GM23248 (cell line): ENCODE data around the gene ASPHD2. TPM values are rescaled to one million over a fixed set of nuclear protein-coding genes. Genes with fewer than 3 reads are reported as not detected.
A peak's percentile ranks its signal among the peaks of the same experiment; 100 is the strongest.

Experiments
- DNase-seq: peaks from one replicate; pipeline ENCODE4 v3.0.0-alpha.2; 2015
- H2AFZ ChIP-seq: fragments of 200-600 bp; sonication (generic); 2 replicates; pipeline ENCODE4 v1.6.1; 2016; ENCODE audit warnings: antibody characterized with exemption
- H3F3A ChIP-seq: fragments of 200-600 bp; sonication (generic); 2 replicates; pipeline ENCODE4 v1.6.1; 2016; ENCODE audit warnings: mild to moderate bottlenecking, antibody characterized with exemption, mixed run types; ENCODE audit not compliant: insufficient read depth
- H3K27ac ChIP-seq: fragments of 200-600 bp; sonication (generic); 2 replicates; pipeline ENCODE4 v1.5.1; 2016; ENCODE audit warnings: mild to moderate bottlenecking
- H3K27me3 ChIP-seq: fragments of 200-600 bp; sonication (generic); replicated peaks from 2 replicates; pipeline ENCODE4 v1.6.1; 2016; ENCODE audit warnings: mild to moderate bottlenecking; ENCODE audit not compliant: insufficient read depth
- H3K36me3 ChIP-seq: fragments of 200-600 bp; sonication (generic); 2 replicates; pipeline ENCODE4 v1.6.1; 2016; ENCODE audit warnings: low read depth, mild to moderate bottlenecking
- H3K4me1 ChIP-seq: fragments of 200-600 bp; sonication (generic); 2 replicates; pipeline ENCODE4 v1.6.1; 2016; ENCODE audit warnings: mild to moderate bottlenecking; ENCODE audit not compliant: insufficient read depth
- H3K4me2 ChIP-seq: fragments of 200-600 bp; sonication (generic); one replicate; pipeline ENCODE4 v1.6.1; 2016; ENCODE audit warnings: mild to moderate bottlenecking; ENCODE audit not compliant: unreplicated experiment
- H3K4me3 ChIP-seq: fragments of 200-600 bp; sonication (generic); 2 replicates; pipeline ENCODE4 v1.5.1; 2016; ENCODE audit warnings: mild to moderate bottlenecking
- H3K79me2 ChIP-seq: fragments of 200-600 bp; sonication (generic); 2 replicates; pipeline ENCODE4 v1.6.1; 2016; ENCODE audit warnings: mild to moderate bottlenecking; ENCODE audit not compliant: insufficient read depth
- H3K9ac ChIP-seq: fragments of 200-600 bp; sonication (generic); 2 replicates; pipeline ENCODE4 v1.6.1; 2016; ENCODE audit warnings: mild to moderate bottlenecking
- H3K9me2 ChIP-seq: fragments of 200-600 bp; sonication (generic); 2 replicates; pipeline ENCODE4 v1.6.1; 2016; ENCODE audit warnings: mixed run types, mild to moderate bottlenecking, moderate library complexity; ENCODE audit not compliant: insufficient read depth
- H3K9me3 ChIP-seq: fragments of 200-600 bp; sonication (generic); one replicate; pipeline ENCODE4 v1.6.1; 2017; ENCODE audit warnings: low read depth
- H4K20me1 ChIP-seq: fragments of 200-600 bp; sonication (generic); 2 replicates; pipeline ENCODE4 v1.6.0; 2016; ENCODE audit not compliant: insufficient read depth
- EZH2 ChIP-seq: fragments of 200-600 bp; sonication (generic); IDR thresholded peaks from 2 replicates; pipeline ENCODE4 v1.6.1; 2018; ENCODE audit warnings: antibody characterized with exemption, mild to moderate bottlenecking; ENCODE audit not compliant: insufficient read depth, poor library complexity, severe bottlenecking
- EZH2phosphoT487 ChIP-seq: fragments of 200-600 bp; sonication (generic); IDR thresholded peaks from 2 replicates; pipeline ENCODE4 v1.6.1; 2018; ENCODE audit warnings: antibody characterized with exemption, moderate library complexity, mild to moderate bottlenecking, low read depth; ENCODE audit not compliant: insufficient read depth
- WGBS, 2 experiments: methylation state at CpG; one replicate each; pipeline ENCODE4 v1.1.6; 2015 to 2017; ENCODE audit warnings: low lambda C conversion rate in 2 of 2, low coverage in 1 of 2; ENCODE audit errors: missing lambda C conversion rate in 2 of 2; 5-methylcytosine and 5-hydroxymethylcytosine counted together
- in situ Hi-C: fragments of 300-500 bp; cut with MboI; formaldehyde crosslinking; loops from 2 replicates; pipeline ENCODE4 v1.15.0; 2020
- polyA plus RNA-seq: library from polyadenylated mRNA; unstranded; fragments of >200 nt; fragmentation: Nextera tagmentation; extraction: Ambion mirVana; gene quantifications from 2 replicates; pipeline ENCODE4 v1.2.1, GENCODE V29; 2016
- total RNA-seq: library from RNA; depleted of rRNA; stranded (reverse); fragments of >200 nt; shearing (Covaris generic); gene quantifications from 2 replicates; pipeline ENCODE4 v1.2.3, GENCODE V29; 2014

The ASPHD2 gene
- total and polyA plus RNA-seq, 2 experiments from 2014 or later, result 0.73 to 1.8 TPM

DNA sequence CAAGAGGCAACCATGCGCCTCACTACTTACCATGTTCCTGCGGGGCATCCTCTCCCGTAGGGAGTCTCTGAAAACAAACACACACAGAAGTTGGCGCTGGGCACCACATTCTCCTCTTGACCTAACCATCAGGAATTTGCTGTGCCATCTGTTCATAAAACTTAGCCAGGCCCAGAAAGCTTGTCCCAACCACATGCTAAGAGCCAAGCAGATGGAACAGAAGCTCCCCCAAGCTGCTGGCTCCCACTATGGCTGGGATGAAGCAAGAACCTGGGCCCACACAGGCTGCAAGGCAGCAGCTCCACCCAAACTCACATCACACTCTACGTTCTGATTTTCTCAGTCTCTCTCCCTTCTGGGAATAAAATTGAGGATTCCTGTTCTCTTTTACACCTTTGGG is 37.1 kb downstream of the ASPHD2 start:
- Histone ChIP-seq H3K9ac (no peak overlapping the region), H3K36me3 (peaks cover 17% of the 10 kb centered on the region), H3F3A (peaks cover 11% of the 10 kb centered on the region), H3K27me3 (no peaks in the 10 kb centered on the region), H3K4me1 (peaks cover 9% of the 10 kb centered on the region), H2AFZ (no peak overlapping the region), H3K4me3 (no peak overlapping the region), H3K4me2 (no peak overlapping the region), H3K79me2 (no peaks in the 10 kb centered on the region), H4K20me1 (no peaks in the 10 kb centered on the region), H3K9me3 (no peaks in the 10 kb centered on the region), H3K27ac (no peak overlapping the region), H3K9me2 (no peaks in the 10 kb centered on the region)
- WGBS, 2 experiments, result 71 to 81% methylated on average over 5 of the region's 5 CpGs
- TF ChIP-seq EZH2phosphoT487 (no peak), EZH2 (no peak)
- DNase-seq, result peak; percentile 29
- in situ Hi-C loops, result no loop called here

GRCh38 chr22:26470807-26471206 is 41.7 kb downstream of the ASPHD2 start:
- H3K9me2 ChIP-seq, result no peaks in the 10 kb centered on the region
- peaks cover 16% of the 10 kb centered on the region for H3K4me1 ChIP-seq
- no peaks in the 10 kb centered on the region for H4K20me1 ChIP-seq
- H3K4me2 ChIP-seq, result peak overlapping the region; percentile 70
- H3K36me3 ChIP-seq, result peaks cover 22% of the 10 kb centered on the region
- H3F3A ChIP-seq, result peaks cover 23% of the 10 kb centered on the region
- TF ChIP-seq EZH2phosphoT487, result no peak
- no peak for TF ChIP-seq EZH2
- DNase-seq, result no peak
- in situ Hi-C loops, result no loop called here
- H3K9me3 ChIP-seq, result no peaks in the 10 kb centered on the region
- H3K79me2 ChIP-seq, result 0 out of 2 replicates have a peak, but pooled peaks cover 7% of the 10 kb centered on the region
- H3K9ac ChIP-seq, result 0 out of 2 replicates have a peak overlapping the region, but pooled peaks have one; percentile 6
- 95 to 100% methylated on average over 2 of the region's 2 CpGs for WGBS, 2 experiments
- no peaks in the 10 kb centered on the region for H3K27me3 ChIP-seq
- no peak overlapping the region for H2AFZ ChIP-seq
- H3K4me3 ChIP-seq, result no peak overlapping the region
- peak overlapping the region; percentile 66 for H3K27ac ChIP-seq

GRCh38 chr22:26471522-26471921 is 42.5 kb downstream of the ASPHD2 start:
- peak overlapping the region; percentile 66 for H3K27ac ChIP-seq
- peak; percentile 82 for DNase-seq
- peaks cover 19% of the 10 kb centered on the region for H3K36me3 ChIP-seq
- H3K27me3 ChIP-seq, result no peaks in the 10 kb centered on the region
- H3K4me3 ChIP-seq, result no peak overlapping the region
- H2AFZ ChIP-seq, result no peak overlapping the region
- 48 to 55% methylated on average over 5 of the region's 5 CpGs for WGBS, 2 experiments
- H4K20me1 ChIP-seq, result no peaks in the 10 kb centered on the region
- in situ Hi-C loops, result no loop called here
- no peaks in the 10 kb centered on the region for H3K9me3 ChIP-seq
- H3K9me2 ChIP-seq, result no peaks in the 10 kb centered on the region
- H3K4me1 ChIP-seq, result peaks cover 16% of the 10 kb centered on the region
- H3K79me2 ChIP-seq, result 0 out of 2 replicates have a peak, but pooled peaks cover 7% of the 10 kb centered on the region
- 0 out of 2 replicates have a peak overlapping the region, but pooled peaks have one; percentile 6 for H3K9ac ChIP-seq
- H3F3A ChIP-seq, result peaks cover 23% of the 10 kb centered on the region
- peak overlapping the region; percentile 70 for H3K4me2 ChIP-seq
- no peak for TF ChIP-seq EZH2
- TF ChIP-seq EZH2phosphoT487, result no peak

DNA sequence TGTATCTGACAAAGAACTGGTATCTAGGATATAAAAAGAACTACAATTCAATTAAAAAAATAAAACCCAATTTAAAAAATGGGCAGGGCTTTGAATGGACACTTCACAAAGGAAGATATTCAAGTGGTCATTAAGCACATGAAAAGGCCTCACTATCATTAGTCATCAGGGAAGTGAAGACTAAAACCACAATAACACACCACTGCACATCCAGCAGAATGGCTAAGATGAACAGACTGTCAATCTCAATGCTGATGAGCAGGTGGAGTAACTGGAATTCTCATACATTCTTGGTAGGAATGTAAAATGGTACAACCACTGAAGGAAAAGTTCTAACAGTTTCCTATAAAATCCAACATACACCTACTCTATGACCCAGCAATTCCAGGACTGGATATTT is 45.6 kb downstream of the ASPHD2 start:
- in situ Hi-C loops, result no loop called here
- Histone ChIP-seq H3F3A (peaks cover 23% of the 10 kb centered on the region), H3K27ac (no peak overlapping the region), H4K20me1 (no peaks in the 10 kb centered on the region), H3K9ac (no peak overlapping the region), H3K9me3 (no peaks in the 10 kb centered on the region), H3K4me1 (peaks cover 16% of the 10 kb centered on the region), H3K79me2 (peaks cover 18% of the 10 kb centered on the region), H3K27me3 (no peaks in the 10 kb centered on the region), H3K9me2 (no peaks in the 10 kb centered on the region), H3K36me3 (0 out of 2 replicates have a peak, but pooled peaks cover 5% of the 10 kb centered on the region), H3K4me2 (no peak overlapping the region), H3K4me3 (no peak overlapping the region), H2AFZ (no peak overlapping the region)
- DNase-seq, result peak; percentile 21
- TF ChIP-seq EZH2 (no peak), EZH2phosphoT487 (no peak)
